ENCODE results near the gene CADPS2. TPM values are rescaled to one million over a fixed set of nuclear protein-coding genes. Genes with fewer than 3 reads are reported as not detected.

Gene CADPS2
- total RNA-seq, 2 donors from 2014 or later = not detected

DNA sequence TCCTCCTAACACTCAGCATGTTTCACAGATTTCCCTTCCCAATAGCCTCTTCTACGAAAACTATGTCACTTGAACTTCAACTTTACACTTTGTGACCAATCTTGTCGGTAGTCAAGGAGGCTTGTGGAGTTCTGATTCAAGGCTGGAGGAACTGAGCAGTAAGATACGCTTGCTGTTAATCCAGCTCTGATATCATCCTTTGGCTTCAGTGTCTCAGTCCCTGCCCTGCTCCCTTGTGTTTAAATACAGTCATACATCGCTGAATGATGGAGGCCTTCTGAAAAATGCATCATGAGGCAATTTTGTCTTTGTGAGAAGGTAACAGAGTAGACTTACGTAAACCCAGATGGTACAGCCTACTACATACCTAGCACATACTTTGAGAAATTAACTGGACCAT, 360.9 kb downstream of the CADPS2 start:
- H3K4me1 Mint-ChIP-seq = no peaks in the 10 kb centered on the region
- H3K4me3 Mint-ChIP-seq = no peak overlapping the region
- ATAC-seq = no peak
- H3K9me3 ChIP-seq (ENCODE audit: control insufficient read depth, low read length, poor library complexity, severe bottlenecking) = no peaks in the 10 kb centered on the region
- no peaks in the 10 kb centered on the region for H3K27me3 Mint-ChIP-seq
- no peak for DNase-seq
- H3K36me3 Mint-ChIP-seq (ENCODE audit: low read depth) = no peaks in the 10 kb centered on the region
- H3K27ac Mint-ChIP-seq = no peak overlapping the region

DNA sequence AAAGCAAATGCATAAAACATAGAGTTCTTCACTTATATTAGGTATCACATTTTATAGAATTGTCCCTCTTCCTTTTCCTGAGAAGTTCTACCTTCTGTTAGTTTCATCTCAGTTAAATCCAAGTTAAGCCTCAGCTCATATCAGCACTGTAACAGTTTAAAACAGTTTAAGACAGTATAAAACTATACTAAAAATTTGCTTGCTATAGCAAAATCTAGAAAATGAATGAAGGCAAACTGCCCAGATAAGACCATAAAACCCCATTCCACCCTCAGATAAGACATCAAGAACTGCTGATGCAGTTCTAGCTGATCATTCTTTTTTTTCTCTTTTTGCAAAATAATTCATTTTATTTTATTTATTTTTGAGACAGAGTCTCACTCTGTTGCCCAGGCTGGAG, 364.5 kb downstream of the CADPS2 start:
- Mint-ChIP-seq H3K4me1 (no peaks in the 10 kb centered on the region), H3K27ac (no peak overlapping the region), H3K4me3 (no peak overlapping the region), H3K36me3 (ENCODE audit: low read depth) (no peaks in the 10 kb centered on the region), H3K27me3 (no peaks in the 10 kb centered on the region)
- ATAC-seq = no peak
- H3K9me3 ChIP-seq (ENCODE audit: control insufficient read depth, low read length, poor library complexity, severe bottlenecking) = no peaks in the 10 kb centered on the region
- no peak for DNase-seq

DNA sequence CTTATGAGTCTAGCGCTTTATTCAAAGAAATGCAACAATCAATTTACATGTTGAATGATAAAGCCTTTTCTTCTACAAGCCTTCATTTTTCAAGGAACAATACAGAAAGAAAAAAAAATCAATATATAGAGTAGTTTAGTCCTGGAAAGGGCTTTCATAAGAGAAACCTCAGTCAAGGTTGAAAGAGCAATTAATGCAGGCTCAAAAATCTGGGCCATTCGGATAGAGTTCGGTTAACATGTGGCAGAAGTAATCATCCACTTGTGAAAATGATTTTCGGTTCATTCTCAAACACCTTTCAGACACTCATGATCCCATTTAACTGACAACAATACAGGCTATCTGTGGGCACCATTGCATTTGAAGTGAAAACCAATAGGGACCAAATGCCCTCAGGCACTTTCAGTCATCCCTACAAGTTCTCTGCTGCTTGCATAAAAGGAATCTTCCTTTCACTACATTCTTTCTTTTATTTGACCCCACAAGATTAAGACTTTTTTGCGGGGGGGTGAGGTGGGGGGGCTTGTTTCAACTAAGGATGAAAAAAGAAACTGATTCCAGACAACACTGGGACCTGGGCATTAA, 365.2 kb downstream of the CADPS2 start:
- ATAC-seq (no peak), DNase-seq (no peak)
- H3K4me1 Mint-ChIP-seq = no peaks in the 10 kb centered on the region
- H3K27ac Mint-ChIP-seq = no peak overlapping the region
- H3K9me3 ChIP-seq (ENCODE audit: control insufficient read depth, low read length, poor library complexity, severe bottlenecking) = no peaks in the 10 kb centered on the region
- no peak overlapping the region for H3K4me3 Mint-ChIP-seq
- no peaks in the 10 kb centered on the region for H3K36me3 Mint-ChIP-seq (ENCODE audit: low read depth)
- H3K27me3 Mint-ChIP-seq = no peaks in the 10 kb centered on the region

DNA sequence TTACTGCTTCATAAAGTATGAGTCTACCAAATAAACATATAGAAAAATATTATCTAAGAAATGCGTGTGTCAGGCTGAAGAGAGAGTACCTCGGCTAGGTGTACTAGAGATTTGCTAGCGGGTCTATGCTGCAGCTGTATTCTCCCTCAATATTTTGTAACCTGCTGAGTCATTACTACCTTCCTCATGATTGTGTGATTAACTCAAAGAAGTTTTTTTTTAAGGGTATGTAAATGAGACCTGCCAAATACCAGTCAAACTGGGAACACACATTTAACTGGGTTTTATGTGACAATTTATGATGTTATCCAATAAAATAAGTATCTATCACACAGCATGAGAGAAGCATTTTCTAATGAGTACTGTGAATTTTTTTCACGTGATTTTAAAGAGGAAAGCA, 367.8 kb downstream of the CADPS2 start:
- Mint-ChIP-seq H3K27ac (no peak overlapping the region), H3K36me3 (ENCODE audit: low read depth) (no peaks in the 10 kb centered on the region), H3K4me1 (no peaks in the 10 kb centered on the region), H3K27me3 (no peaks in the 10 kb centered on the region), H3K4me3 (no peak overlapping the region)
- DNase-seq = no peak
- no peak for ATAC-seq
- no peaks in the 10 kb centered on the region for H3K9me3 ChIP-seq (ENCODE audit: control insufficient read depth, low read length, poor library complexity, severe bottlenecking)

DNA sequence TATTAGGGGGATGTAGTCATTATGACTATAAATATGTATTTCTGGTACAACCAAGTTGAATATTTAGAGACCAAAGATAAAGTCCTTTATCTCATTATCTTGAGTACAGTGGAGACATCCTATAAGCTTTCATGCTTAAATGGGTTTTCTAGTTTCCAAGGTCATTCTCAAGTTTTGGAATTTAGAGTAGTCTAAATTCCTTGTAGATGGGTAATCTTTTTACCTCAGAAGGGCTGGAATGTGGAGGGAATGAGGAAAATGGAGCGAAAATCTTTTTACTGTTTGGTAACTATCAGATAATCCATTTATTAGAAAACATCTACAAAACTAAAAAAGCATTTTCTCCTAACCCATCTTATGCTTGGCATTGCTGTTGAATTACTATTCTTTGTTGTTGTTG, 368.7 kb downstream of the CADPS2 start:
- ATAC-seq (no peak), DNase-seq (no peak)
- Mint-ChIP-seq H3K27ac (no peak overlapping the region), H3K4me3 (no peak overlapping the region), H3K4me1 (no peaks in the 10 kb centered on the region), H3K36me3 (ENCODE audit: low read depth) (no peaks in the 10 kb centered on the region), H3K27me3 (no peaks in the 10 kb centered on the region)
- no peaks in the 10 kb centered on the region for H3K9me3 ChIP-seq (ENCODE audit: control insufficient read depth, low read length, poor library complexity, severe bottlenecking)

DNA sequence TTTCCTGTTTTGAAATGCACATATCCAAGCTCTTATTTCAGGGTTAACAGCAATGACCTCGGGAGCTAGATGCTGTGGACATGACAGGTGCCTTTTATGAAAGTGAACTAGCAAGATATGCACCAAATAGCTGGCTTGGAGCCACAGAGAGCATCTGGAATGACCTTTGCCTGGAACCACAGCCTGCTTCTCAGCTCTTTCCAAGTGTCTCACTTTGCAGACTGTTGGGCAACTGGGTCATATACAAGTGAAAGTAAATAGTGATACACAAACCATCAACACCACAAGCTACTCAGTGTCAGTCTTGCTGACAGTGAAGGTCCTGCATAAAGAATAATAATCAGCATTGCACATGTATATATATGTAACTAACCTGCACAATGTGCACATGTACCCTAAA, 370.9 kb downstream of the CADPS2 start:
- H3K4me1 Mint-ChIP-seq = no peaks in the 10 kb centered on the region
- H3K27me3 Mint-ChIP-seq = no peaks in the 10 kb centered on the region
- no peaks in the 10 kb centered on the region for H3K36me3 Mint-ChIP-seq (ENCODE audit: low read depth)
- ATAC-seq (no peak), DNase-seq (no peak)
- no peak overlapping the region for H3K4me3 Mint-ChIP-seq
- H3K27ac Mint-ChIP-seq = no peak overlapping the region
- H3K9me3 ChIP-seq (ENCODE audit: control insufficient read depth, low read length, poor library complexity, severe bottlenecking) = no peaks in the 10 kb centered on the region

DNA sequence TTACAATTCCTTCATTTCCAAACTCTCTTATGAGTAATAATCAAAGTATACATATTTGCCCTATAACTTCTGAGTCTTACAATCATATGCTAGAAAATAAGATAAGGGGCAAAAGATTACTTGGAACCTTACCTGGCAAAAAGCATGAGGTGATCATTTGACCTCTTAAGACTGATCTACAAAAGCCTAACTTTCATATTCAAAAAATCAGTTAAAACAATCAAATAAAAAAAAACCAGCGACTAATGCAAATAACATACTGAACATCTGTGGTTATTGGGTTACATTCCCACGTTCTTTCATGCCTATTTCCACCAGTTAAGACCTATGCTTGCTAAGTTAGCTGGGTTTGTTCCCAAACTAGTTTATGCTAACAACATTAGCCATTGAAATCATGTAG, 375.0 kb downstream of the CADPS2 start:
- H3K27me3 Mint-ChIP-seq = no peaks in the 10 kb centered on the region
- no peaks in the 10 kb centered on the region for H3K9me3 ChIP-seq (ENCODE audit: control insufficient read depth, low read length, poor library complexity, severe bottlenecking)
- DNase-seq (no peak), ATAC-seq (no peak)
- no peaks in the 10 kb centered on the region for H3K36me3 Mint-ChIP-seq (ENCODE audit: low read depth)
- H3K4me1 Mint-ChIP-seq = no peaks in the 10 kb centered on the region
- H3K27ac Mint-ChIP-seq = no peak overlapping the region
- no peak overlapping the region for H3K4me3 Mint-ChIP-seq

DNA sequence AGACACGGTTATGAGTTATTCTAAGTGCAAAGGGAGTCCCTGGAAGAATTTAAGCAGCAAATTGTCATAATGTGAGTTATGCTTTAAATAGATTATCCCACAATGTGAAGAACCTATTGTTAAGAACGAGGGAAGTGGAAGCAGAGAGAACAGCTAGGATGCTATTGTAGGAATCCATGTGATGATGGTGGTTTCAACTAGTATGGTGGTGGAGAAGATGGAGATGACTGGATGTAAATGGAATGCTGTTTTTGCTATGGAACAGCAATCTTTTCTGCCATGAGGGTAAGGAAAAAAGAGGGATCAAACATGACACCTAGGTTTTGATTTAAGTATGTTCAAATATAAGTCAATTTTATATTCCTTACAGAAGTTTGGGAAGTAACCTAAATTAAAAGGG, 378.7 kb downstream of the CADPS2 start:
- H3K4me1 Mint-ChIP-seq = no peaks in the 10 kb centered on the region
- H3K4me3 Mint-ChIP-seq = no peak overlapping the region
- no peak for DNase-seq
- no peaks in the 10 kb centered on the region for H3K9me3 ChIP-seq (ENCODE audit: control insufficient read depth, low read length, poor library complexity, severe bottlenecking)
- no peaks in the 10 kb centered on the region for H3K27me3 Mint-ChIP-seq
- H3K27ac Mint-ChIP-seq = no peak overlapping the region
- no peak for ATAC-seq
- H3K36me3 Mint-ChIP-seq (ENCODE audit: low read depth) = no peaks in the 10 kb centered on the region

DNA sequence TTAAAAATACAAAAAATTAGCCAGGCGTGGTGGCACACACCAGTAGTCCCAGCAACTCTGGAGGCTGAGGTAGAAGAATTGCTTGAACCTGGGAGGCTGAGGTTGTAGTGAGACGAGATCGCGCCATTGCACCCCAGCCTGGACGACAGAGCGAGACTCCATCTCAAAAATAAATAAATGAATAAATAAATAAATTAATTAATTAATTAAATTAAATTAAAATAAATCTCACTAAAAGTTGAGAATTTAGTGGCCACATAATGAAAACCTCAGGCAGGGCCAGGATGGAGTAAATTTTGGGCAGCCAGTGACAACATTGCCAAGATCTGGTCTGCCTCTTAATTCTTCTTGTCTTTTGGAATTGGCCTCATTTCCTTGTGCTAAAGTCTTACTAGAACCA, 394.3 kb downstream of the CADPS2 start:
- DNase-seq (no peak), ATAC-seq (no peak)
- Mint-ChIP-seq H3K27ac (no peak overlapping the region), H3K36me3 (ENCODE audit: low read depth) (no peaks in the 10 kb centered on the region), H3K4me3 (no peak overlapping the region), H3K27me3 (no peaks in the 10 kb centered on the region), H3K4me1 (no peaks in the 10 kb centered on the region)
- no peaks in the 10 kb centered on the region for H3K9me3 ChIP-seq (ENCODE audit: control insufficient read depth, low read length, poor library complexity, severe bottlenecking)

DNA sequence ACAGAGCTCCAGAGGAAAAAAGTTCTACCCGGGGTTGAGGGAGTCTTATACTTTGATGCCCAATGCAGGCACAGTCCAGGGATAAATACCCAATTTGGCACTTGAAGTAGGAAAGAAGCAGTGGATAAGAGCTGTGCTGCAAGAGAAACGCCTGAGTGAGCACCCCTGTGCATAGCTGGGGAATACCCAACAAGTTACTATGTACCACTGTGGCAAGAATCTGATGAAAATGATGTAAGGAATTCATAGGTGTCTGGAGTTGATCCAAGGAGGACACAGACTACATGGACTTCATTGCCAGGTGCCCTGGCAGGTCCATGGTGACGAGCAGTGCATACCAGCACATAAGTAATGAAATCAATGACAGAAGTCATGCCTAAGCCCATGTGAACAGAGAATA, 398.0 kb downstream of the CADPS2 start:
- Mint-ChIP-seq H3K27ac (no peak overlapping the region), H3K36me3 (ENCODE audit: low read depth) (no peaks in the 10 kb centered on the region), H3K4me3 (no peak overlapping the region), H3K4me1 (no peaks in the 10 kb centered on the region), H3K27me3 (no peaks in the 10 kb centered on the region)
- DNase-seq (no peak), ATAC-seq (no peak)
- H3K9me3 ChIP-seq (ENCODE audit: control insufficient read depth, low read length, poor library complexity, severe bottlenecking) = no peaks in the 10 kb centered on the region

DNA sequence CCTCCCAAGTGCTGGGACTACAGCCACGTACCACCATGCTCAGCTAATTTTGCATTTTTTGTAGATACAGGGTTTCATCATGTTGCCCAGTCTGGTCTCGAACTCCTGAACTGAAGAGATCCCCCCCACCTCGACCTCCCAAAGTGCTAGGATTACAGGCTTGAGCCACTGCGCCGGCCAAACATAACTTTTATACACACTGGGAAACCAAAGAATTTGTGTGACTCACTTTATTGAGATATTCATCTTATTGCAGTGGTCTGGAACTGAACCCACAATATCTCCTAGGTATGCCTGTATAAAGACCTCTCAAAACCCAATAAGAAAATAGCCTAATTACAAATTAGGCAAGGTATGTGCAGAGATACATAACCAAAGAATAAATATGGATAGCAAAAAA, 399.1 kb downstream of the CADPS2 start:
- no peaks in the 10 kb centered on the region for H3K27me3 Mint-ChIP-seq
- no peaks in the 10 kb centered on the region for H3K4me1 Mint-ChIP-seq
- H3K27ac Mint-ChIP-seq = no peak overlapping the region
- H3K4me3 Mint-ChIP-seq = no peak overlapping the region
- no peaks in the 10 kb centered on the region for H3K9me3 ChIP-seq (ENCODE audit: control insufficient read depth, low read length, poor library complexity, severe bottlenecking)
- no peaks in the 10 kb centered on the region for H3K36me3 Mint-ChIP-seq (ENCODE audit: low read depth)
- no peak for ATAC-seq
- DNase-seq = no peak

DNA sequence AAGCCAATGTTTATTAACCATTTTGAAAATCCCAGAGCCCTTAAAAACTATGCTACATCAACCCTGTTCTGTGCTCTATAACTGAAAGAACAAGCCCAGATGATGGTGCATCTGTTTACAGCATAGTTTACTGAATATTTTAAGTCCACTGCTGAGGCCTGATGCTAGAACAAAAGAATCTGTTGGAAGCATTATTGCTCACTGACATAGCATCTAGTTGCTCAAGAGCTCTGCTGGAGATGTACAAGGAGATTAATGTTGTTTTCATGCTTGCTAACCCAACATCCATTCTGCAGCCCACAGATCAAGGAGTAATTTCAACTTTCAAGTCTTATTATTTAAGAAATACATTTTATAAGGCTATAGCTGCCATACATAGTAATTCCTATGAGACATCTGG, 400.4 kb downstream of the CADPS2 start:
- Mint-ChIP-seq H3K36me3 (ENCODE audit: low read depth) (no peaks in the 10 kb centered on the region), H3K4me1 (no peaks in the 10 kb centered on the region), H3K4me3 (no peak overlapping the region), H3K27ac (no peak overlapping the region), H3K27me3 (no peaks in the 10 kb centered on the region)
- DNase-seq (no peak), ATAC-seq (no peak)
- no peaks in the 10 kb centered on the region for H3K9me3 ChIP-seq (ENCODE audit: control insufficient read depth, low read length, poor library complexity, severe bottlenecking)

DNA sequence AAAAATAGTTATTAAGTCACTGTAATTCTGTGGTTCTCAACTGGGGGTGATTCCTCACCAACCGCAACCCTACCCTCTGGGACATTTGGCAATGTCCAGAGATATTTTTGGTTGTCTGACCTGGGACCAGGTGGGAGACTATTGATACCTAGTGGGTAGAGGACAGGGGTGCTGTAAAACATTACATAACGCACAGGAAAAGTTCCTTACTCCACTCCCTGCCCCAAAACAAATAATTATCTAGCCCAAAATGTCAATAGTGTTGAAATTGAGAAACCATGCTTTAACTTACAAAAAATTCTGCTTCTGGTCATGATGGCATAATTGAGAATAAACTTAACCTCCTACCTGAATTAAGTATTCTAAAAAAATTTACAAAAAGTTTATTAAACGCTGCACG, 404.0 kb downstream of the CADPS2 start:
- no peak overlapping the region for H3K27ac Mint-ChIP-seq
- no peak for ATAC-seq
- H3K27me3 Mint-ChIP-seq = no peaks in the 10 kb centered on the region
- H3K4me1 Mint-ChIP-seq = no peaks in the 10 kb centered on the region
- no peak for DNase-seq
- no peaks in the 10 kb centered on the region for H3K9me3 ChIP-seq (ENCODE audit: control insufficient read depth, low read length, poor library complexity, severe bottlenecking)
- no peak overlapping the region for H3K4me3 Mint-ChIP-seq
- no peaks in the 10 kb centered on the region for H3K36me3 Mint-ChIP-seq (ENCODE audit: low read depth)

DNA sequence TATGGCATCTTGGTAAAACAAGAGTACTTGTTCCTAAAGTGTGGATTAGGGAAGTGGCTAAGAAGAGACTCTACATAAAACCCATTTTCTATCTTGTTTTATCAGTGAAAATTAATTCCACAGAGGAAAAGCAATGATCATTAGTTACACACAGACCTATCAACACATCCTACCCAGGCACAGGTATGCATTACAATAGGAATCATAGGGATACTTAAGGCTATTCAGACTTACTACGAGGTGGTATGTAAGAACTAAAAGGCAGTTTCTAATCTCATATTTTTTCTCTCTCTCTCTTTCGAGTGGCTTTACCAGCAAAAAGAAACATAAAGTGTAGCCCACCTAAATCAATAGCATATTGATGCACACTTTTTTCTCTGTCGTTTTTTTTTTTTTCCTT, 415.4 kb downstream of the CADPS2 start:
- Mint-ChIP-seq H3K4me1 (no peaks in the 10 kb centered on the region), H3K4me3 (no peak overlapping the region), H3K36me3 (ENCODE audit: low read depth) (no peaks in the 10 kb centered on the region), H3K27me3 (no peaks in the 10 kb centered on the region), H3K27ac (no peak overlapping the region)
- no peak for ATAC-seq
- H3K9me3 ChIP-seq (ENCODE audit: control insufficient read depth, low read length, poor library complexity, severe bottlenecking) = no peaks in the 10 kb centered on the region
- DNase-seq = no peak

DNA sequence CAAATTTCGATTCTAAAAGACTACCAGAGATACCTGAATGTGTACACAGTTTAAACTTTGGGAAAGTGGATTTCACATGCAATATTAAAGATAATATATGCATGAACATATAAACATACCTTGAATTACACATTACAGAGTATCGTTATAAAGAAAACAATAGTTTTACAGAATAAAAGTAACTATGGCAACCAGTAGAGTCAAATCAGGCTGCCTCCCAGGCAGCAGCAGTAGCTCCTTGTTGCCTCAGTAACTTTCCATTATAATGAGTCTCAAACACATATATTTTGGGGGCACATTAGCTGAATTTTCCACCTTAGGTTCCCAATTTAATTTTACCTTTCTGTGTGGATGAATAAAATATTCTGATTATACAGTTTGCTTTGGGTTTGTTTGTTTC, 417.3 kb downstream of the CADPS2 start:
- Mint-ChIP-seq H3K4me3 (no peak overlapping the region), H3K36me3 (ENCODE audit: low read depth) (no peaks in the 10 kb centered on the region), H3K27me3 (no peaks in the 10 kb centered on the region), H3K27ac (no peak overlapping the region), H3K4me1 (no peaks in the 10 kb centered on the region)
- no peaks in the 10 kb centered on the region for H3K9me3 ChIP-seq (ENCODE audit: control insufficient read depth, low read length, poor library complexity, severe bottlenecking)
- ATAC-seq (no peak), DNase-seq (no peak)
